Kidney epithelial cell (primary cell): Measurements from ENCODE around the gene SC5D. TPM values are rescaled to one million over a fixed set of nuclear protein-coding genes. Genes with fewer than 3 reads are reported as not detected.

ENCODE experiments used
- DNase-seq: peaks from one replicate; pipeline ENCODE4 v3.0.0-alpha.2; 2010; ENCODE audit warnings: low read depth
- H3K27me3 ChIP-seq: 2 replicates; pipeline ENCODE4 v1.6.0; 2011; ENCODE audit warnings: low read length; ENCODE audit not compliant: control insufficient read depth, insufficient read depth
- H3K36me3 ChIP-seq: 2 replicates; pipeline ENCODE4 v1.5.1; 2011; ENCODE audit warnings: low read length; ENCODE audit not compliant: control insufficient read depth, insufficient read depth
- H3K4me3 ChIP-seq: 2 replicates; pipeline ENCODE4 v1.5.1; 2011; ENCODE audit warnings: low read depth, mild to moderate bottlenecking, control low read depth, low read length
- total RNA-seq: library from RNA; depleted of rRNA; stranded (reverse); fragments of >200 nt; gene quantifications from 2 replicates; pipeline ENCODE4 v1.2.3, GENCODE V29; 2015
- TF ChIP-seq, protein P1 (sequence below): IDR thresholded peaks from 2 replicates; pipeline ENCODE4 v1.5.1; 2011; ENCODE audit warnings: mild to moderate bottlenecking, moderate library complexity, low read length, control low read depth, inconsistent platforms; ENCODE audit not compliant: insufficient read depth, poor library complexity, severe bottlenecking

SC5D gene
- total RNA-seq, 1 donor from 2014 or later, result 34.5 TPM

DNA sequence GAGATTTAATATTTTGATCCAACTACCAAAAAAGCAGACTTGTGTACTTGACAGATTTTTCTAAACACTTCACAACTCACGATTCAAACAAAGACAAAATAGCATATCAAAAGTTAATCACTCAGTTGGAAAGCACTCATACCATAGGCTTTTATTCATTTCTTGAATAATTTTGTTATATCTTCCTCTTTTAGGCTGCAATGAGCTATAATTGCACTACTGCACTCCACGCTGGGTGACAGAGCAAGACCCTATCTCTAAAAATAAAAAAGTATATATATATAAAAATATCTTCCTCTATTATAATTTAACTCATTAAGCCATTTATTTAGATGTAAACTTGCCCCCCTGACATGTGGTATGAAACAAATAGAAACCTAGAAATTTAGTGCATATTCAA is 19.9 kb downstream of the SC5D start:
- TF ChIP-seq, protein P1, sequence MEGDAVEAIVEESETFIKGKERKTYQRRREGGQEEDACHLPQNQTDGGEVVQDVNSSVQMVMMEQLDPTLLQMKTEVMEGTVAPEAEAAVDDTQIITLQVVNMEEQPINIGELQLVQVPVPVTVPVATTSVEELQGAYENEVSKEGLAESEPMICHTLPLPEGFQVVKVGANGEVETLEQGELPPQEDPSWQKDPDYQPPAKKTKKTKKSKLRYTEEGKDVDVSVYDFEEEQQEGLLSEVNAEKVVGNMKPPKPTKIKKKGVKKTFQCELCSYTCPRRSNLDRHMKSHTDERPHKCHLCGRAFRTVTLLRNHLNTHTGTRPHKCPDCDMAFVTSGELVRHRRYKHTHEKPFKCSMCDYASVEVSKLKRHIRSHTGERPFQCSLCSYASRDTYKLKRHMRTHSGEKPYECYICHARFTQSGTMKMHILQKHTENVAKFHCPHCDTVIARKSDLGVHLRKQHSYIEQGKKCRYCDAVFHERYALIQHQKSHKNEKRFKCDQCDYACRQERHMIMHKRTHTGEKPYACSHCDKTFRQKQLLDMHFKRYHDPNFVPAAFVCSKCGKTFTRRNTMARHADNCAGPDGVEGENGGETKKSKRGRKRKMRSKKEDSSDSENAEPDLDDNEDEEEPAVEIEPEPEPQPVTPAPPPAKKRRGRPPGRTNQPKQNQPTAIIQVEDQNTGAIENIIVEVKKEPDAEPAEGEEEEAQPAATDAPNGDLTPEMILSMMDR, result no peak
- no peaks in the 10 kb centered on the region for H3K36me3 ChIP-seq
- H3K4me3 ChIP-seq, result no peak overlapping the region
- no peak for DNase-seq
- no peaks in the 10 kb centered on the region for H3K27me3 ChIP-seq

DNA sequence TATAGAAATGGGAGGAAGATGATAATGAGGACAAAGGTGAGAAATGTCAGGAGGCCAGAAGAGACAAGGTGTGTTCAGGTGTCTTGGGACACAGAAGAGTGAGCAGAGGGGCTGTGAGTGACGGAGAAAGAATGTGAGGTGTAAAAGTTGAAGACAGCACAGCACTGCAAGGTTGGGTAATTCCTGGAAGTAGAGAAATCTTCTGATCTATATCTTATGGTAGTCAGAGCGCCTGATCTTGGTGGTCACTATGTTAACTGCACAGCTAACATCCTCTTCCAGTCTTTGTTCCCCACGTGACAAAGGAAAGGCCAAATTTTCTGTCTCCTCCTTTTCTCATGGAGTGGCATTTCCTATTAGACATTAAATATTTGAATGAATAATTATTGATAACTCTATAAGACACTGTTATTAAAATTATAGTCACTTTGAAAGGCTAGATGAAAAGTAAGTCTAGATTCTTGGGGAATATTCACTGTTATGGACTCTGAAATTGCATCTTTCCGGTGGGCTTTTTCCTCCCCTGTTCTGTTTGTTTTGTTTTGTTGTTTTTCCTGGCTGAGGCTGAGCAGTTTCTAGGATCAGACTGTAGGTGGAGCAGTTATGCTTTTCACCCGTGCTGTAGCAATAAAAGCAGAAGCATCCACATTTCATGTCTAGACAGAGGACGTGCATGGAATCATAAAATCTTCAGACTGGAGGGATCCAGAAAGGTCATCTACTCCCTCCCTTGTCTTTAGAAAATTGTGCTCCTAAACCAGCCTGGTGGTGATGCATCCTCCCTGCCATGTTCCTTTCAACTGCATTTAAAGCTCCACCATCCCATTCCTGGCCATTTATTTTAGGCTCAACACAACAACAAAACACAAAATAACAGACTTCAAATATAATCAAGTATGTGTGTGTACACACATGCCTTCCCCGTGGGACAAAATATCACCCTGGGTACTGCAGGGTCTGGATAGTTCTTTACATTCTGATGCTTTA is 26.6 kb downstream of the SC5D start:
- H3K4me3 ChIP-seq, result no peak overlapping the region
- TF ChIP-seq, protein P1, result peak; percentile 74

DNA sequence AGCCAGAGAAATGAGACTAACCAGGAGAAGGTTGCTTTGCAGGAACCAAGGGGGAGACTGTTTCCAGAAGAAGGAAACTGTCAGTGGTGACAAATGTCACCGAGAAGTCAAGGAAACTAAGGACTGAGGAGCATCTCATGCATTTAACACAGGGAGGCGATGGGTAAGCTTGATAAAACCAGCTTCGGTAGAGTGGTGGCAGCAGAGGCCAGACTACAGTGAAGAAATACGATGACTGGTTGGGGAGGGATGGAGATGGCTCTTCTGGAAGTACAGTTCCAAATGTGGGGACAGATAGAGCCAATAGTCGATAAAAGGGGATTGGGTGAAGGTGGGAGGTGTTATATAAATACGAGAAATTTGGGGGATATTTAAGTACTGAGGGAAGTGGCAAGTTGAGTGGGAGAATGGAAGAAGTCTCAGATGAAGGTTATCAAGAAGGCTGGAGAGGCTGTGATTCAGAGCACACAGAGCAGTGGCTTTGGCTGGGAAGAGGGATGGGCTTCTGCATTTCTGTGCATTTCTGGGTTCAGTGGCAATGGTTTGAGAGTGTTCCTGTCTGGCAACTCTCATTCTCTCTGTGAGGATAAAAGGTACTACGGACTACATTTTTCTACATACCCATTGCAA is 29.2 kb downstream of the SC5D start:
- Histone ChIP-seq H3K36me3 (no peaks in the 10 kb centered on the region), H3K27me3 (no peaks in the 10 kb centered on the region), H3K4me3 (no peak overlapping the region)
- TF ChIP-seq, protein P1, result peak; percentile 27
- no peak for DNase-seq

More for the DNA sequence above, 26.6 kb downstream of the SC5D start:
- no peak for DNase-seq
- Histone ChIP-seq H3K27me3 (no peaks in the 10 kb centered on the region), H3K36me3 (no peaks in the 10 kb centered on the region)

DNA sequence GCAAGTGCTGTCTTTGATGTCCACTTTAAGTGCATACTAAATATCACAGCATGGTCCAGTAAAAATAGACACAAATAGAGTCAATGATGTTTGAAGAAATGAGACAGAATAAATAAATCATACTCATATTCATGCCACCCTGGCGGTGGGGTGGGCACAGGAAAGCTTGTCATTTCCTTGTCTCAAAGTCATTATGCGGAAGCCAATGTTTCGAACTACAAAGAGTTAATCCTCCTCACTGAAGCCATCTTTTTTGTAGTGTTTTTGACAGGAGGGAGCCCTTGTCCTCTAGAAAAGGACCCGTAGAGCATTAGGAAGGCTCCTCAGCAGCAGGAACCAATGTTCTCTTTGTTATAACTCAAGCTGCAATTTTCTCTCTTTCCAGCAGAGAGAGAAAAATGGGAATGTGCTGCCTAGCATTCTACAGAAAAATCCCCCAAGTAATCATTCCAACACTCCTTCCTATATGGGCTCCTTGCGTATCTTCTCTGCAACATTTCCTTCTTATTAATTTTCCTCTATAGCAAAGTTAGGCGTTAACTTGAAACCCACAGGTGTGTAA is 30.6 kb downstream of the SC5D start:
- Histone ChIP-seq H3K4me3 (no peak overlapping the region), H3K27me3 (no peaks in the 10 kb centered on the region), H3K36me3 (no peaks in the 10 kb centered on the region)
- TF ChIP-seq, protein P1, result no peak
- no peak for DNase-seq

DNA sequence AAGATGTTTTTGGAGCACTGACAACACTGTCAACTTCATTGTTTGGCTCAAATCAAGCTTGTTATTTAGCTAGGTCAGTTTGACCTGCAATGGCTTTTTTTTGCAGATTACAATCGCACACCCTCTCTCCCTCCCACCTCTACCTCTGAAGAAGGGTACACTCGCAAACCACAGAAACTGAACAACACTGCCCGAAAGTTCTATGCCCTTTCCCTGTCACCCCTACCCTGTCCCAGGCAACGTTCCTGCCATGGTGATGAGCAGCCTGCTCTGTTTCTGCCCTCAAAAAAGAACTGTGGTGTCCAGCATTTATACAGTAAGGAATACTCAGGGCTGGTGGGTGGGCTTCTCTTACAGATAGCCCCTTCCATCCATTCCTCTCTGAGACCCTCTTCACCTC is 33.7 kb downstream of the SC5D start:
- TF ChIP-seq, protein P1, result no peak
- no peaks in the 10 kb centered on the region for H3K27me3 ChIP-seq
- no peak for DNase-seq
- H3K36me3 ChIP-seq, result no peaks in the 10 kb centered on the region
- no peak overlapping the region for H3K4me3 ChIP-seq
